ENCODE measurements around the gene EML4.

EML4 gene

DNA sequence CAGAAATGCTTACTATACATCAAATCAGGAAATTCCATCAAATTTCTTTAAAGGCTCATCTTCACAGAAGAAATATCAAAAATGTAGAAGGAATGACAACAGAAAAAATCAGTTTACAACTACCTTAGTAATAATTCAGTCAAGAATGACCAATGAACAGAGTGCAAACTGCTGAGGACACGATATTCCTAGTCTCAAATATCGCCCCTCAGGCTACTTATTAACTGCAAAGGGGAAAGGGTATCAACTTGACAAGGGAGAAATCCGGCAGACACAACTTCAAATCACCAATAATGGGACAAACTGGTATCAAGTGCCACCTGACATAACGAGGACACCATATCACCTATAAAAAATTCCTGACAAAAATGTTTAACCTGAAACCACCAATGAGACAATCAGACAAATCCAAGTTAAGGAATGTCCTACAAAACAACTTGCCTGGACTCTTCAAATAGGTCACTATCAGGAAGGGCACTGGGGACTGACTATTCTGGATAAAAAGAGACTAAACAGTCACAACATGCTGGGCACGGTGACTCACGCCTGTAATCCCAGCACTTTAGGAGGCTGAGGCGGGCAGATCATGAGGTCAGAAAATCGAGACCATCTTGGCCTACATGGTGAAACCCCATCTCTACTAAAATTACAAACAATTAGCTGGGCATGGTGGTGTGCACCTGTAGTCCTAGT lies 179.1 kb downstream of the EML4 start:
- Histone ChIP-seq H3K9me3 (ENCODE audit: insufficient read depth, low read depth, low read length) (no peaks in the 10 kb centered on the region), H3K36me3 (ENCODE audit: insufficient read depth, low read length) (peaks cover 67% of the 10 kb centered on the region), H3K27me3 (ENCODE audit: insufficient read depth, low read length) (no peaks in the 10 kb centered on the region), H3K27ac (ENCODE audit: low read depth, low read length) (no peak overlapping the region), H3K9ac (ENCODE audit: low read depth, low read length) (no peak overlapping the region), H3K4me1 (ENCODE audit: insufficient read depth, low read length) (no peaks in the 10 kb centered on the region), H3K4me3 (ENCODE audit: low read length) (no peak overlapping the region)
- WGBS, result 92% methylated on average over 8 of the region's 8 CpGs

DNA sequence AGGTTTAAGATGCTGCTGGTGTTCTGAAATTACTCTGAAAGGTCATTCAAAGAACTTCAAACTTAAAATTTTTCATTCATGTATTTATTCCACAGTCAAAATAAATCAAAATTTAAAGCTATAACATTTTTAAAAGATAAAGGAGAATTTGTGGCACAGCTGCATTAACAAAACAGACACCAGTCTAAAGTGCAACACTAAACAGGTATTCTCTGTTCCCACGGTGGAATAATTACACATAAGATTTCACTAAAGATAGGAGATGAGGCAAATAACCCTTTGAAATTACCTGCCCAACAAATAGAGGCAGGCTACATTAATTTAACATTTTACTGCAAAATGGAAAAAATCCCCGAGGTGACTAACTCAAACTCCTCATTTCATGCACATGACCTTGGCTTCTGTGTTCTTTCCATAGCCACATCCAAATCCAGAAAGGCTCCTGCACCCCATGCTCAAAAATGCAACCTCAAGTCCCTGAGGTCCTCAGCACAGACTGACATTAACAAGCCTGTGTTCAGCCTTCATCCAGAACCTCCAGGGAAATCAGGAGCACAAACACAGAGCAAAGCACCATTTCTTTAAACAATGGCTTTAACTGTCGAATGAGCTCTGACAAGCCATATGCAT lies 181.4 kb downstream of the EML4 start:
- 93% methylated on average over 3 of the region's 3 CpGs for WGBS
- no peak overlapping the region for H3K27ac ChIP-seq (ENCODE audit: low read depth, low read length)
- H3K9ac ChIP-seq (ENCODE audit: low read depth, low read length), result no peak overlapping the region
- H3K9me3 ChIP-seq (ENCODE audit: insufficient read depth, low read depth, low read length), result no peaks in the 10 kb centered on the region
- no peak overlapping the region for H3K4me3 ChIP-seq (ENCODE audit: low read length)
- H3K27me3 ChIP-seq (ENCODE audit: insufficient read depth, low read length), result no peaks in the 10 kb centered on the region
- no peaks in the 10 kb centered on the region for H3K4me1 ChIP-seq (ENCODE audit: insufficient read depth, low read length)
- H3K36me3 ChIP-seq (ENCODE audit: insufficient read depth, low read length), result peaks cover 57% of the 10 kb centered on the region

DNA sequence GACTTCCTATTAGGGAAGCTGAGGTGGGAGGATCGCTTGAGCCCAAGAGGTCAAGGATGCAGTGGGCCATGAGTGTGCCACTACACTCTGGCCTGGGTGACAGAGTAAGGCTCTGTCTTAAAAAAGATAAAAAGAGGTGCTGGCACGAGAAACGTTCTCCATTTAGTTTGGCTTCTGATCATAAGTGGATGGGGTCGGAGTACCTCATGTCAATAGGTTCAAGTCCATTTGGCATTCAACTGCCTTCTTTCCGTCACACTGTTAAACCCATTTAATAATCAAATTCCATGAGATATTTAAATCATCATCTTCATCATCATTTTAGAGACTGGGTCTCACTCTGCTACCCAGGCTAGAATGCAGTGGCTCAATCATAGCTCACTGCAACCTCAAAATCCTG lies 182.7 kb downstream of the EML4 start:
- Histone ChIP-seq H3K9me3 (ENCODE audit: insufficient read depth, low read depth, low read length) (no peaks in the 10 kb centered on the region), H3K27me3 (ENCODE audit: insufficient read depth, low read length) (no peaks in the 10 kb centered on the region), H3K4me1 (ENCODE audit: insufficient read depth, low read length) (no peaks in the 10 kb centered on the region), H3K4me3 (ENCODE audit: low read length) (no peak overlapping the region), H3K36me3 (ENCODE audit: insufficient read depth, low read length) (peaks cover 49% of the 10 kb centered on the region), H3K27ac (ENCODE audit: low read depth, low read length) (no peak overlapping the region), H3K9ac (ENCODE audit: low read depth, low read length) (no peak overlapping the region)
- 96% methylated on average over 5 of the region's 5 CpGs for WGBS

DNA sequence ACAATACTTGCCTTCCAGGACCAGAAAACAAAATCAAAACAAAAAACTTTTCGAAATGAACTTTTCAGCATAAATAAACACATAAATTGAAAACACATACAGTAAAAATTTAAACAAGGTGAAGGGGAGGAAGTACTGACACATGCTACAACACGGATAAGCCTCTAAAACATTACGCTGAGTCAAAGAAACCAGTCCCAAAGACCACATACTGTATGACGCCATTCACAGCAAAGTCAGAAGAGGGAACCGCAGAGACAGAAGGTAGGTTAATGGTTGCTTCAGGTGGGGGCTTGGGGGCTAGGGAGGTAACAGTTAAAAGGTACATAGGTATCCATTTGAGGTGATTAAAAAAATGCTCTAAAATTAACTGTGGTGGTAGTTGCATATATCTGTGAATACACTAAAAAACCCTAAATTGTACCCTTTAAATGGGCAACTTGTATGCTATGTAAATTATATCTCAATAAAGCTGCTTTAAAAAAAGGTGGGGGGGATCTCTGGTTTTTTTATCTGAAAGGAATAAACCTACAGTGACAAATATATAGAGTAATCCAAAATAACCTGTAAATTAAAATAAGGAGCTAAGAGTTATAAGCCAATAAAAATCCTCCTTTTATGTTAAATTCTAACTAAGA lies 184.8 kb downstream of the EML4 start:
- H3K36me3 ChIP-seq (ENCODE audit: insufficient read depth, low read length), result peaks cover 42% of the 10 kb centered on the region
- H3K27me3 ChIP-seq (ENCODE audit: insufficient read depth, low read length), result no peaks in the 10 kb centered on the region
- no peaks in the 10 kb centered on the region for H3K9me3 ChIP-seq (ENCODE audit: insufficient read depth, low read depth, low read length)
- H3K27ac ChIP-seq (ENCODE audit: low read depth, low read length), result no peak overlapping the region
- no peak overlapping the region for H3K9ac ChIP-seq (ENCODE audit: low read depth, low read length)
- no peak overlapping the region for H3K4me3 ChIP-seq (ENCODE audit: low read length)
- no peaks in the 10 kb centered on the region for H3K4me1 ChIP-seq (ENCODE audit: insufficient read depth, low read length)
- WGBS, result 96% methylated on average over 5 of the region's 5 CpGs

DNA sequence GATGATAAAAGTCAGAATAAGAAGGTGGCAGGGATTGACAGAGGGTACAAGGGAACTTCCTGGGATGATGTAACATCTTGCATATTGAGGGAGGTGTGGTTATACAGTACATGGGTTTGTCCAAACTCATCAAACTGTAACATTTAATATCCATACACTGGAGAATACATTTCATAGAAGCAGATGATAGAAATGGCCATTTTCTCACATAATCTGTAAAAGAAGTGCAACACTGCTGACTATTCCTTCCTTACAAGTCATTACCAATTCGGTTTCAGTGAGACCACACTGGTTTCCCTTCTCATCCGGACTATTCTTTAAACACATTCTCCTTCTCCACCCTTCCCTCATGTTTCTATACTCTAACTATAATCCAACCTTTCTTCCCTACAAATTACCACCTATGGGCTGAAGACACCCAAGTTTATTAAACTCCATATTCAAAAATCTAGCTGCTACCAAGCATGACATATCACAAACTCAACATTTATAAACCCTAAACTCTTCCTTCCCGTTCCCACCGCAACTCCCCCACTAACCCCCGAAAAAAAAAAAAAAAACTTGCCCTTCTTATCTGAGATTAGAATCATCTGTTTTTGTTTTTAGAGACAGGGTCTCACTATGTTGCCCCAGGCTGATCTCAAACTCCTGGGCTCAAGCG lies 190.3 kb downstream of the EML4 start:
- 87% methylated on average over 6 of the region's 6 CpGs for whole genome bisulfite sequencing
- peak overlapping the region; percentile 93; the same call in 1 of the 2 replicates for H3K9ac ChIP-seq (ENCODE audit: low read depth, low read length)

DNA sequence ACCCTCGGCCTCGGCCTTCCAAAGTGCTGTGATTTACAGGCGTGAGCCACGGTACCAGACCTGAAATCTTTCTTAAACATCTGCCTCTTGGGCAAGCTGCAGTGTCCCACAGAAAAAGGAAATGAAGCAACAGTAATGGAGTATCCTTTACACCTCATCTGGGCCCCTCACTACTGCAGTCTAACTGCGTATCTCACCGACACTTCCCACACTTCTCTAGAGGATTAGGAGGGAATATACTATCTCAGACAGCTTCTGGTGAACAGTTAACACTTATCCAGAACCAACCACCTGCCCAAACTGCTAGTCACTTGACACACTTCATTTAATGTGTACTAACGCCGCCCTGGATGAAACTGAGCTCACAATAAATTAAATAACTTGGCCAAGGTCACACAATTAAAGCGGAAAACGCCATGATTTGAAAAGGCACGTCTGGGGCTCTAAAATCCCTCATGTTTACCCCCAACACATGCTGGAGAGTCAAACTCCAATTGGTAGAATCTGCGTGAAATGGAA lies 190.9 kb downstream of the EML4 start:
- Histone ChIP-seq H3K27ac (ENCODE audit: low read depth, low read length) (no peak overlapping the region), H3K4me1 (ENCODE audit: insufficient read depth, low read length) (peaks cover 13% of the 10 kb centered on the region), H3K4me3 (ENCODE audit: low read length) (peak overlapping the region; percentile 96), H3K9ac (ENCODE audit: low read depth, low read length) (peak overlapping the region; percentile 93), H3K9me3 (ENCODE audit: insufficient read depth, low read depth, low read length) (no peaks in the 10 kb centered on the region), H3K27me3 (ENCODE audit: insufficient read depth, low read length) (no peaks in the 10 kb centered on the region), H3K36me3 (ENCODE audit: insufficient read depth, low read length) (no peaks in the 10 kb centered on the region)
- 54% methylated on average over 12 of the region's 12 CpGs for WGBS

More for the DNA sequence above, 190.3 kb downstream of the EML4 start:
- Histone ChIP-seq H3K27me3 (ENCODE audit: insufficient read depth, low read length) (no peaks in the 10 kb centered on the region), H3K36me3 (ENCODE audit: insufficient read depth, low read length) (no peaks in the 10 kb centered on the region), H3K9me3 (ENCODE audit: insufficient read depth, low read depth, low read length) (no peaks in the 10 kb centered on the region), H3K27ac (ENCODE audit: low read depth, low read length) (no peak overlapping the region), H3K4me3 (ENCODE audit: low read length) (peak overlapping the region; percentile 96), H3K4me1 (ENCODE audit: insufficient read depth, low read length) (peaks cover 13% of the 10 kb centered on the region)

DNA sequence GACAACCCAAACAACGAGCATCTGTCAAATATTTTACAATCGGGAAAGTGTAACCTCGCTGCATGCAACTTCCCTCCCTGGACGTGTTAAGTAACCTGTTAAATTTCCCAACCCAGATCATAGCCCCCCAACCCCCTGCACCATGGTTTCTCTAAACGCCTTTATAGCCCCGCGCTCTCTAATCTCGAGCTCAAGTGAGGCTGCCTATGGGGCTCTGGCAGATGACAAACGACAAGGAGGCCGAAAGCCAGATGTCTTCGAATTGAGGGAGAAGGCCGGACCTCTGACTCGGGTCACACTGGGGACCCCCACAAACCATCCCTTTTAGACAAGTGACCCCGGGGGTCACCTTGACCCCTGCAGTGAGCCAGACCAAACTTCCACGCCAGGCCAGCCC lies 191.3 kb downstream of the EML4 start:
- 2% methylated on average over 15 of the region's 15 CpGs for WGBS
- H3K4me1 ChIP-seq (ENCODE audit: insufficient read depth, low read length), result peaks cover 13% of the 10 kb centered on the region
- no peaks in the 10 kb centered on the region for H3K27me3 ChIP-seq (ENCODE audit: insufficient read depth, low read length)
- no peaks in the 10 kb centered on the region for H3K36me3 ChIP-seq (ENCODE audit: insufficient read depth, low read length)
- H3K9ac ChIP-seq (ENCODE audit: low read depth, low read length), result peak overlapping the region; percentile 93
- peak overlapping the region; percentile 96 for H3K4me3 ChIP-seq (ENCODE audit: low read length)
- peak overlapping the region; percentile 92 for H3K27ac ChIP-seq (ENCODE audit: low read depth, low read length)
- no peaks in the 10 kb centered on the region for H3K9me3 ChIP-seq (ENCODE audit: insufficient read depth, low read depth, low read length)

DNA sequence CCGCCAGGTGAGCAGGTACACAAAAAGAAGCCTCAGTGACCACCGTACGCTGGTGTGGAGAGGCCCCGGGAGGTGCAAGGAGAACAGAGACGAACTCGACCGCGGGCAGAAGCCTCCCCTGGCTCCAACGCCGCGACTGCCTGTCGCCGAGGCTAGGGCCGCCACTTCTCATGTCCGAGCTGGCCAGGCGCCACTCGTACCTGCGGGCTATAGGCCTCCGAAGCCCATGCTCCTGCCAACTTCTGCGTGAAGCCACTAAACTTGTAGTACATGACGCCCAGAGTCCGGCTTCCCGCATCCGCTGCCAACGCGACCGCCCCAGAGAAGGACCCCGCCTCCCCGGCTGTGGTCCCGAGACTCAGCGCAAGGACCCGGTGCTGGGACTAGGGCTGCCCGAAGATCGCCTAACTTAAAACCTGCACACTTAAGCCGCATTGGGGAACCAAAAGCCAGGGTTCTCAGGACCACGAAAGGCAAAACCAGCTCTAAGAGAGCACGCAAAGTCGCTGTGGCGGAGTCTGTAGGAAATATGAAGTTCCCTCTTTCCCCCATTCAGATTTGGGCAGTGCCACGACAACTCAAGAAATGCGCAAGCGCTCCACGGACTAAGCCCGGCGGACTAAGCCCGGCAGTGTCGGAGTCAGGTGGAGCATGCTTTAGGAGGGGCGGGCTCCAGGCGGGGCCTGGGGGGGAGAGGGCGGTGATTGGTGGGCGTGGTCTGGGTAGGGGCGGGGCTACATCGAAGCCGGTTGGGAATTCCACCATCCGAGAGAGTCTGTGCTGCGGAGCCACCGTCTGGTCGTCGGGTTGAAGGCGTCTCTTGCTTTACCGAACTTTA lies 192.0 kb downstream of the EML4 start, which contains the start of gene COX7A2L:
Gene COX7A2L (minus strand): TSS at position 328 of the 838 bp plus-strand sequence. CDS start 56 bp downstream, at position 272.
- no peaks in the 10 kb centered on the region for H3K27me3 ChIP-seq (ENCODE audit: insufficient read depth, low read length)
- under 1% methylated on average over 61 of the region's 61 CpGs for WGBS
- no peaks in the 10 kb centered on the region for H3K36me3 ChIP-seq (ENCODE audit: insufficient read depth, low read length)
- peaks cover 13% of the 10 kb centered on the region for H3K4me1 ChIP-seq (ENCODE audit: insufficient read depth, low read length)
- peak within 1 kb of the TSS; percentile 96 for H3K4me3 ChIP-seq (ENCODE audit: low read length)
- no peaks in the 10 kb centered on the region for H3K9me3 ChIP-seq (ENCODE audit: insufficient read depth, low read depth, low read length)
- H3K9ac ChIP-seq (ENCODE audit: low read depth, low read length), result peak within 1 kb of the TSS; percentile 93
- H3K27ac ChIP-seq (ENCODE audit: low read depth, low read length), result peak within 1 kb of the TSS; percentile 92

DNA sequence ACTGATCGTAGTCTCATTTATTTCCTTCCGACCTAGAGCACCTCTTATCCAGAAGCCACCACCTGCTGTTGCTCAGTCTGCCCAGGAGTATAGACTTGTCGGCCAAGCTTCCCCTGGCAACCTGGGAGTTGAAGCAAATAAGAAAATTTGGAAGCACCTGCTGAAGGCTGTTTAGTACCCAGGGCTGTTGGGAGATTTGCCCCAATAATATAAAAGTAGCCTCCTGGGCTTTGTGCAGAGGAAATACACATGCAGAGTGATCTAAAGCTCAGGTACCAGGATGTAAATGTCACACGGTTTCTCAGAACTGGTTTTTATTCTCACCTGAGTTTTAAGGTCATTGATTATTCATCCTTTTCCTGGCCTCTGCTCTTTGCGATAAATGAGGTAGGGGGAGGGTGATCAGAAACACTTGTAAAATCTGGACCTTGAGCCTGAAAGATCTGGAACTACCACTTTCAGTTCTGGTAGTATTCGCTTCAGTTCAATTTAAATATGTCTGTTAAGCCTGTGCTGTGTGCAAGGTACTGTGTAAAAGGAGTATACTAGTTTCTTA lies 192.7 kb downstream of the EML4 start:
- Histone ChIP-seq H3K27me3 (ENCODE audit: insufficient read depth, low read length) (no peaks in the 10 kb centered on the region), H3K9me3 (ENCODE audit: insufficient read depth, low read depth, low read length) (no peaks in the 10 kb centered on the region), H3K9ac (ENCODE audit: low read depth, low read length) (peak overlapping the region; percentile 52), H3K4me3 (ENCODE audit: low read length) (peak overlapping the region; percentile 48), H3K4me1 (ENCODE audit: insufficient read depth, low read length) (peaks cover 13% of the 10 kb centered on the region), H3K36me3 (ENCODE audit: insufficient read depth, low read length) (no peaks in the 10 kb centered on the region), H3K27ac (ENCODE audit: low read depth, low read length) (peak overlapping the region; percentile 22; the same call in 1 of the 2 replicates)
- 33% methylated on average over 6 of the region's 6 CpGs for WGBS

DNA sequence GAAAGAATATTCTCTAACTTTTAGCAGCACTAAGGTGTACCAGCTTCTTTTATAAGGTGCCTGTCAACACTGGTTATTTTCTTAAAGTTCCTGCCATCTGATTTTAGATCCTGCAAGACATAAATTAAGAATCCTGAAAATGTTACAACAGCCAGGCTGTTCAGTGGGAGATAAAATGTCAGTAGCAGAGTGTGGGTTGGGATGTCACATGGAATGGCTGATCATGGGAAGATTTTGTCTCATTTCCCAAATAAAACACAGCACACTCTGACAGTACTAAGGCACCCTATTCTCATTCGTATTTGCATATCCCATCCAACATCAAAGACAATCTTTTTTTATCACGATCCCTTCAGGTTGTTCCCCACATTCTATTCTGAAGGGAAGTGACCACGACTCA lies 194.3 kb downstream of the EML4 start:
- no peak overlapping the region for H3K9ac ChIP-seq (ENCODE audit: low read depth, low read length)
- WGBS, result 87% methylated on average over 3 of the region's 3 CpGs
- H3K36me3 ChIP-seq (ENCODE audit: insufficient read depth, low read length), result no peaks in the 10 kb centered on the region
- no peaks in the 10 kb centered on the region for H3K27me3 ChIP-seq (ENCODE audit: insufficient read depth, low read length)
- no peak overlapping the region for H3K27ac ChIP-seq (ENCODE audit: low read depth, low read length)
- H3K9me3 ChIP-seq (ENCODE audit: insufficient read depth, low read depth, low read length), result no peaks in the 10 kb centered on the region
- no peak overlapping the region for H3K4me3 ChIP-seq (ENCODE audit: low read length)
- H3K4me1 ChIP-seq (ENCODE audit: insufficient read depth, low read length), result peaks cover 13% of the 10 kb centered on the region

Data from HUES64 (cell line).